Ishikawa (cell line): ENCODE measurements around the gene FCMR.

Source experiments
- EP300 ChIP-seq: IDR thresholded peaks from 2 replicates; pipeline ENCODE4 v1.6.1; 2012; ENCODE audit warnings: borderline replicate concordance
- FOXM1 ChIP-seq: IDR thresholded peaks from 2 replicates; pipeline ENCODE4 v1.6.1; 2012; ENCODE audit warnings: low read depth, borderline replicate concordance
- RAD21 ChIP-seq: IDR thresholded peaks from 2 replicates; pipeline ENCODE4 v1.6.1; 2012; ENCODE audit warnings: low read depth
- TAF1 ChIP-seq: IDR thresholded peaks from 2 replicates; pipeline ENCODE4 v1.6.1; 2012; ENCODE audit warnings: low read depth, mild to moderate bottlenecking
- TCF12 ChIP-seq: IDR thresholded peaks from 2 replicates; pipeline ENCODE4 v1.6.1; 2012; ENCODE audit warnings: low read depth
- YY1 ChIP-seq: IDR thresholded peaks from 2 replicates; pipeline ENCODE4 v1.6.1; 2012; ENCODE audit warnings: low read depth

GRCh38 chr1:206878456-206878855, 43.3 kb downstream of the FCMR start:
- TF ChIP-seq FOXM1 (no peak), YY1 (no peak), TAF1 (no peak), EP300 (no peak), RAD21 (no peak), TCF12 (no peak)
